Measurements from ENCODE around the gene KIAA1328. TPM values are rescaled to one million over a fixed set of nuclear protein-coding genes. Genes with fewer than 3 reads are reported as not detected.
"Not testable (repeated sequence)": the region's sequence is repeated elsewhere in the genome, so short reads cannot be mapped to it uniquely, and the experiment has no call there.

KIAA1328 gene
- polyA plus RNA-seq, 6 donors from 2014 or later: 11.6 to 19.9 (median 14.9) TPM

GRCh38 chr18:37161491-37161890, 332.6 kb downstream of the KIAA1328 start:
- Mint-ChIP-seq H3K4me1 (no peaks in the 10 kb centered on the region), H3K27ac (no peak overlapping the region), H3K36me3 (peaks cover 5 to 32% of the 10 kb centered on the region in 2 donors), H3K27me3 (no peaks in the 10 kb centered on the region), H3K9me3 (no peaks in the 10 kb centered on the region), H3K4me3 (no peak overlapping the region)
- no peak for DNase-seq
- ATAC-seq (ENCODE audit: low read depth in 2 of 2): no peak

GRCh38 chr18:37162551-37162950, 333.6 kb downstream of the KIAA1328 start:
- ATAC-seq (ENCODE audit: low read depth in 2 of 2) (no peak), DNase-seq (no peak)
- no peaks in the 10 kb centered on the region for H3K27me3 Mint-ChIP-seq
- peak overlapping the region in 1 of 6 donors; percentile 5 for H3K27ac Mint-ChIP-seq
- H3K4me3 Mint-ChIP-seq: no peak overlapping the region
- no peaks in the 10 kb centered on the region for H3K4me1 Mint-ChIP-seq
- H3K36me3 Mint-ChIP-seq: peaks cover 5 to 32% of the 10 kb centered on the region in 2 donors
- H3K9me3 Mint-ChIP-seq: no peaks in the 10 kb centered on the region

GRCh38 chr18:37163119-37163518, 334.2 kb downstream of the KIAA1328 start:
- H3K36me3 Mint-ChIP-seq: peaks cover 5 to 31% of the 10 kb centered on the region in 2 donors

GRCh38 chr18:37166491-37166890, 337.6 kb downstream of the KIAA1328 start:
- Mint-ChIP-seq H3K27me3 (no peaks in the 10 kb centered on the region), H3K4me1 (no peaks in the 10 kb centered on the region), H3K27ac (peak overlapping the region in 1 of 6 donors; percentile 81), H3K36me3 (peaks cover 5 to 21% of the 10 kb centered on the region in 2 donors), H3K9me3 (peaks cover 0 to 2% (median 0%) of the 10 kb centered on the region in 7 donors), H3K4me3 (no peak overlapping the region)
- ATAC-seq (ENCODE audit: low read depth in 2 of 2) (no peak), DNase-seq (no peak)

More at GRCh38 chr18:37163119-37163518, 334.2 kb downstream of the KIAA1328 start:
- no peak overlapping the region for H3K4me3 Mint-ChIP-seq
- ATAC-seq (ENCODE audit: low read depth in 2 of 2) (no peak), DNase-seq (no peak)
- no peaks in the 10 kb centered on the region for H3K4me1 Mint-ChIP-seq
- H3K27ac Mint-ChIP-seq: peak overlapping the region in 1 of 6 donors; percentile 5
- H3K27me3 Mint-ChIP-seq: no peaks in the 10 kb centered on the region
- no peaks in the 10 kb centered on the region for H3K9me3 Mint-ChIP-seq

- not testable (repeated sequence) for H3K4me1 Mint-ChIP-seq; H3K4me3 Mint-ChIP-seq; H3K27ac Mint-ChIP-seq; DNase-seq; H3K27me3 Mint-ChIP-seq; ATAC-seq (ENCODE audit: low read depth in 2 of 2); H3K9me3 Mint-ChIP-seq
- H3K36me3 Mint-ChIP-seq: peaks cover 5 to 21% of the 10 kb centered on the region in 2 donors
Observed at GRCh38 chr18:37166966-37167365, 338.0 kb downstream of the KIAA1328 start.

GRCh38 chr18:37170984-37171383, 342.1 kb downstream of the KIAA1328 start:
- Mint-ChIP-seq H3K9me3 (peaks cover 0 to 2% (median 0%) of the 10 kb centered on the region in 7 donors), H3K27ac (no peak overlapping the region), H3K27me3 (no peaks in the 10 kb centered on the region), H3K4me3 (no peak overlapping the region), H3K4me1 (no peaks in the 10 kb centered on the region), H3K36me3 (peaks cover 6 to 25% of the 10 kb centered on the region in 2 donors)
- DNase-seq (no peak), ATAC-seq (ENCODE audit: low read depth in 2 of 2) (no peak)

GRCh38 chr18:37173384-37173783, 344.5 kb downstream of the KIAA1328 start:
- H3K36me3 Mint-ChIP-seq: peaks cover 6 to 23% of the 10 kb centered on the region in 2 donors
- DNase-seq: no peak
- H3K4me3 Mint-ChIP-seq: no peak overlapping the region
- peaks cover 0 to 2% (median 0%) of the 10 kb centered on the region in 7 donors for H3K9me3 Mint-ChIP-seq
- H3K27me3 Mint-ChIP-seq: no peaks in the 10 kb centered on the region
- no peak overlapping the region for H3K27ac Mint-ChIP-seq
- no peaks in the 10 kb centered on the region for H3K4me1 Mint-ChIP-seq
- ATAC-seq (ENCODE audit: low read depth in 2 of 2): no peak

GRCh38 chr18:37175727-37176620, 347.0 kb downstream of the KIAA1328 start:
- H3K4me3 Mint-ChIP-seq: no peak overlapping the region
- H3K9me3 Mint-ChIP-seq: peaks cover 0 to 2% (median 0%) of the 10 kb centered on the region in 7 donors
- H3K36me3 Mint-ChIP-seq: peaks cover 6 to 27% of the 10 kb centered on the region in 2 donors

GRCh38 chr18:37176621-37176934, 347.7 kb downstream of the KIAA1328 start:
- Mint-ChIP-seq H3K27ac (no peak overlapping the region), H3K27me3 (no peaks in the 10 kb centered on the region), H3K4me3 (no peak overlapping the region), H3K36me3 (peaks cover 6 to 27% of the 10 kb centered on the region in 2 donors), H3K4me1 (no peaks in the 10 kb centered on the region), H3K9me3 (no peaks in the 10 kb centered on the region)
- ATAC-seq (ENCODE audit: low read depth in 2 of 2): no peak
- no peak for DNase-seq

More at GRCh38 chr18:37175727-37176620, 347.0 kb downstream of the KIAA1328 start:
- no peaks in the 10 kb centered on the region for H3K4me1 Mint-ChIP-seq
- DNase-seq (no peak), ATAC-seq (ENCODE audit: low read depth in 2 of 2) (no peak)
- no peak overlapping the region for H3K27ac Mint-ChIP-seq
- H3K27me3 Mint-ChIP-seq: no peaks in the 10 kb centered on the region

- Mint-ChIP-seq H3K36me3 (peaks cover 0 to 12% of the 10 kb centered on the region in 2 donors), H3K27me3 (no peaks in the 10 kb centered on the region), H3K9me3 (peaks cover 0 to 4% (median 0%) of the 10 kb centered on the region in 7 donors), H3K4me1 (no peaks in the 10 kb centered on the region), H3K27ac (no peak overlapping the region), H3K4me3 (no peak overlapping the region)
- no peak for DNase-seq
- ATAC-seq (ENCODE audit: low read depth in 2 of 2): no peak
Observed at GRCh38 chr18:37179384-37179783, 350.5 kb downstream of the KIAA1328 start.

GRCh38 chr18:37180086-37180485, 351.2 kb downstream of the KIAA1328 start:
- DNase-seq (no peak), ATAC-seq (ENCODE audit: low read depth in 2 of 2) (no peak)
- Mint-ChIP-seq H3K36me3 (peaks cover 0 to 7% of the 10 kb centered on the region in 2 donors), H3K4me3 (no peak overlapping the region), H3K9me3 (peaks cover 0 to 4% (median 0%) of the 10 kb centered on the region in 7 donors), H3K4me1 (no peaks in the 10 kb centered on the region), H3K27me3 (no peaks in the 10 kb centered on the region), H3K27ac (no peak overlapping the region)

GRCh38 chr18:37182340-37183135, 353.6 kb downstream of the KIAA1328 start:
- ATAC-seq (ENCODE audit: low read depth in 2 of 2) (no peak), DNase-seq (no peak)
- Mint-ChIP-seq H3K4me1 (no peaks in the 10 kb centered on the region), H3K27me3 (no peaks in the 10 kb centered on the region), H3K4me3 (no peak overlapping the region), H3K27ac (no peak overlapping the region), H3K9me3 (peaks cover 0 to 4% (median 0%) of the 10 kb centered on the region in 7 donors), H3K36me3 (peaks cover 0 to 4% of the 10 kb centered on the region in 2 donors)

- ATAC-seq (ENCODE audit: low read depth in 2 of 2) (no peak), DNase-seq (no peak)
- Mint-ChIP-seq H3K27ac (no peak overlapping the region), H3K4me3 (no peak overlapping the region), H3K9me3 (peaks cover 0 to 4% (median 0%) of the 10 kb centered on the region in 7 donors), H3K4me1 (no peaks in the 10 kb centered on the region), H3K27me3 (no peaks in the 10 kb centered on the region), H3K36me3 (peaks cover 0 to 7% of the 10 kb centered on the region in 2 donors)
Observed at GRCh38 chr18:37184209-37184868, 355.4 kb downstream of the KIAA1328 start.

Data from naive B cell (primary cell).